ENCODE measurements around the gene C2. TPM values are rescaled to one million over a fixed set of nuclear protein-coding genes. Genes with fewer than 3 reads are reported as not detected.
"Not testable (repeated sequence)": the region's sequence is repeated elsewhere in the genome, so short reads cannot be mapped to it uniquely, and the experiment has no call there.

Gene C2
- total RNA-seq, 3 donors from 2014 or later: 0.56 to 1.0 (median 0.95) TPM

GRCh38 chr6:31979238-31979898 lies 51.9 kb downstream of the C2 start:
- no peaks in the 10 kb centered on the region for H3K27me3 Mint-ChIP-seq (ENCODE audit: low read depth)
- peaks cover 7% of the 10 kb centered on the region for H3K36me3 Mint-ChIP-seq (ENCODE audit: insufficient read depth)
- peaks cover 10% of the 10 kb centered on the region for H3K4me1 Mint-ChIP-seq (ENCODE audit: low read depth)
- DNase-seq (no peak), ATAC-seq (no peak)
- H3K4me3 Mint-ChIP-seq: no peak overlapping the region
- H3K9me3 Mint-ChIP-seq: no peaks in the 10 kb centered on the region

- not testable (repeated sequence) for DNase-seq; H3K9me3 Mint-ChIP-seq; H3K36me3 Mint-ChIP-seq (ENCODE audit: insufficient read depth); H3K4me1 Mint-ChIP-seq (ENCODE audit: low read depth); H3K4me3 Mint-ChIP-seq; ATAC-seq; H3K27me3 Mint-ChIP-seq (ENCODE audit: low read depth)
These were observed 52.8 kb downstream of the C2 start for GRCh38 chr6:31980195-31980876.

GRCh38 chr6:31980998-31981397 lies 53.5 kb downstream of the C2 start:
- DNase-seq; H3K9me3 Mint-ChIP-seq; ATAC-seq; H3K4me1 Mint-ChIP-seq (ENCODE audit: low read depth); H3K4me3 Mint-ChIP-seq; H3K27me3 Mint-ChIP-seq (ENCODE audit: low read depth); H3K36me3 Mint-ChIP-seq (ENCODE audit: insufficient read depth): not testable (repeated sequence)

- not testable (repeated sequence) for DNase-seq; H3K9me3 Mint-ChIP-seq; H3K4me1 Mint-ChIP-seq (ENCODE audit: low read depth); H3K4me3 Mint-ChIP-seq; ATAC-seq; H3K36me3 Mint-ChIP-seq (ENCODE audit: insufficient read depth); H3K27me3 Mint-ChIP-seq (ENCODE audit: low read depth)
These were observed 54.2 kb downstream of the C2 start, which contains the start of gene C4A for GRCh38 chr6:31981744-31982143. TSS of gene C4A (plus strand) at chr6:31982057. CDS start at chr6:31982108, 51 bp downstream.

- DNase-seq; H3K36me3 Mint-ChIP-seq (ENCODE audit: insufficient read depth); H3K4me3 Mint-ChIP-seq; H3K9me3 Mint-ChIP-seq; H3K4me1 Mint-ChIP-seq (ENCODE audit: low read depth); H3K27me3 Mint-ChIP-seq (ENCODE audit: low read depth); ATAC-seq: not testable (repeated sequence)
These were observed 61.8 kb downstream of the C2 start for GRCh38 chr6:31989363-31989762.

GRCh38 chr6:31994421-31994820 lies 66.9 kb downstream of the C2 start:
- not testable (repeated sequence) for ATAC-seq; H3K36me3 Mint-ChIP-seq (ENCODE audit: insufficient read depth); H3K27me3 Mint-ChIP-seq (ENCODE audit: low read depth); H3K9me3 Mint-ChIP-seq; H3K4me1 Mint-ChIP-seq (ENCODE audit: low read depth); DNase-seq; H3K4me3 Mint-ChIP-seq

Other genes starting within 250 kb of the C2 start
- 1 to 10 TPM; 2.3 to 3.8 (median 3.1) TPM for gene LY6G5C, start 246.7 kb upstream of the C2 start, total RNA-seq
- gene ABHD16A, start 224.4 kb upstream of the C2 start, total RNA-seq: 10 to 100 TPM; 33.9 to 38.1 (median 35.2) TPM
- not detected for gene LY6G6F, start 220.9 kb upstream of the C2 start, total RNA-seq
- not detected for gene LY6G6D, start 212.4 kb upstream of the C2 start, total RNA-seq
- not detected for gene LY6G6C, start 206.0 kb upstream of the C2 start, total RNA-seq
- gene MPIG6B, start 204.3 kb upstream of the C2 start, total RNA-seq: under 1 TPM in 2 of 3 donors, not detected in 1; 0.33 to 0.55 TPM
- gene DDAH2, start 198.4 kb upstream of the C2 start, total RNA-seq: 1 to 10 TPM; 3.4 to 3.9 (median 3.5) TPM
- 100 to 1,000 TPM; 344 to 370 (median 353) TPM for gene CLIC1, start 191.2 kb upstream of the C2 start, total RNA-seq
- 10 to 100 TPM; 30.9 to 35.4 (median 34.3) TPM for gene MSH5, start 187.7 kb upstream of the C2 start, total RNA-seq
- gene SAPCD1, start 165.1 kb upstream of the C2 start, total RNA-seq: 10 to 100 TPM in 2 of 3 donors, 1 to 10 TPM in 1; 9.4 to 12.2 (median 12.1) TPM
- gene VWA7, start 150.4 kb upstream of the C2 start, total RNA-seq: 1 to 10 TPM; 1.4 TPM
- 100 to 1,000 TPM; 231 to 263 (median 234) TPM for gene VARS1, start 132.0 kb upstream of the C2 start, total RNA-seq
- gene LSM2, start 120.8 kb upstream of the C2 start, total RNA-seq: 100 to 1,000 TPM; 163 to 192 (median 184) TPM
- 1 to 10 TPM; 1.6 to 1.8 (median 1.7) TPM for gene HSPA1L, start 112.4 kb upstream of the C2 start, total RNA-seq
- 10 to 100 TPM; 33.3 to 38.1 (median 34.2) TPM for gene HSPA1A, start 112.2 kb upstream of the C2 start, total RNA-seq
- 10 to 100 TPM; 76.1 to 97.7 (median 93.0) TPM for gene HSPA1B, start 100.0 kb upstream of the C2 start, total RNA-seq
- 10 to 100 TPM; 25.6 to 26.7 (median 26.0) TPM for gene NEU1, start 64.9 kb upstream of the C2 start, total RNA-seq
- gene SLC44A4, start 48.7 kb upstream of the C2 start, total RNA-seq: under 1 TPM; 0.13 to 0.60 (median 0.20) TPM
- 10 to 100 TPM; 52.8 to 70.9 (median 67.8) TPM for gene EHMT2, start 30.0 kb upstream of the C2 start, total RNA-seq
- 1 to 10 TPM; 3.5 to 6.1 (median 5.4) TPM for gene ZBTB12, start 25.6 kb upstream of the C2 start, total RNA-seq
- 1 to 10 TPM in 2 of 3 donors, under 1 TPM in 1; 0.42 to 1.5 (median 1.4) TPM for gene CFB, start 18.4 kb downstream of the C2 start, total RNA-seq
- 100 to 1,000 TPM; 107 to 111 (median 109) TPM for gene NELFE, start 31.3 kb downstream of the C2 start, total RNA-seq
- gene SKIC2, start 31.5 kb downstream of the C2 start, total RNA-seq: 100 to 1,000 TPM; 123 to 157 (median 132) TPM
- 1 to 10 TPM; 7.1 to 9.0 (median 8.9) TPM for gene DXO, start 44.4 kb downstream of the C2 start, total RNA-seq
- gene C4A, start 54.3 kb downstream of the C2 start, total RNA-seq: 1 to 10 TPM; 4.3 to 5.9 (median 5.3) TPM
- 1 to 10 TPM; 4.9 to 5.3 (median 5.2) TPM for gene C4B, start 87.1 kb downstream of the C2 start, total RNA-seq
- gene CYP21A2, start 110.7 kb downstream of the C2 start, total RNA-seq: 1 to 10 TPM in 1 of 3 donors, under 1 TPM in 2; 0.74 to 1.0 (median 0.84) TPM
- 1 to 10 TPM; 1.1 to 1.9 (median 1.6) TPM for gene TNXB, start 181.6 kb downstream of the C2 start, total RNA-seq
- 10 to 100 TPM; 65.2 to 75.2 (median 67.2) TPM for gene ATF6B, start 200.5 kb downstream of the C2 start, total RNA-seq
- 1 to 10 TPM; 3.2 to 6.6 (median 4.9) TPM for gene FKBPL, start 202.6 kb downstream of the C2 start, total RNA-seq
- under 1 TPM; 0.37 to 0.51 (median 0.38) TPM for gene PRRT1, start 224.2 kb downstream of the C2 start, total RNA-seq
- gene PPT2, start 226.4 kb downstream of the C2 start, total RNA-seq: 10 to 100 TPM; 18.7 to 27.0 (median 20.2) TPM
- gene EGFL8, start 236.9 kb downstream of the C2 start, total RNA-seq: 1 to 10 TPM; 6.4 to 9.6 (median 9.1) TPM
- gene AGPAT1, start 248.4 kb downstream of the C2 start, total RNA-seq: 10 to 100 TPM; 27.3 to 28.2 (median 28.1) TPM